Activated CD4-positive, alpha-beta T cell treated with anti-CD3 and anti-CD28 coated beads, Interleukin-10, Interleukin-2, amounts not matched to agents 100 ng/mL and 50 ng/mL, durations not matched to agents 16 hours and 8 hours (primary cell): ENCODE results near the gene WIPF1.

ENCODE experiments used
- DNase-seq: peaks from one replicate; pipeline ENCODE4 v3.0.0-alpha.2; 2020

Gene WIPF1

DNA sequence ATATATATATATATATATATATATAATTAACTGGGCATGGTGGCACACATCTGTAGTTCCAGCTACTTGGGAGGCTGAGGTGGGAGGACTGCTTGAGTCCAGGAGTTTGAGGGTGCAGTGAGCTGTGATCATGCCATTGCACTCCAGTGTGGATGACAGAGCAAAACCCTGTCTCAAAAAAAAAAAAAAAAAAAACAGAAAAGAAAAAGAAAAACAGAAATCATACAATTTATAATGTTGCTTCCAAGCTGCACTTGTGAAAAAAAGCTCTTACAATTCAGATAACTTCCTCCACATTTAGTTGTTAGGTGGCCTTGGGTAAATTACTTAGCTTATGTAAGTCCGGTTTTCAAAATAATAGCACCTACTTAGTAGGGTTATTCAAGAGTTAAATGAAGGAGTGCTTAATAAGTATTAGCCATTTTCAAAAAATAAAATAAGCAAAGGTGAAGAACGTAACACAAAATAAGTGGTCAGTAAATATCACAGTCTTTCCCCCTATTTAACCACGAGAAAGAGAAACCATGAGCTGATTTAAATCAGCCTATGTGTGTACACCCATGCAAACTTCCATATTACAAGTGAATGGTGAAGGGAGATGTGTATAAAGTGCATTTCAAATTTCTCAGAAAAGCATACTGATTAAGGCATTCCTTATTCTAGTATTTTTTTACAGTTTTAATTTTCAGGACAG is 2.3 kb downstream of the WIPF1 start:
- DNase-seq: peak; percentile 50

DNA sequence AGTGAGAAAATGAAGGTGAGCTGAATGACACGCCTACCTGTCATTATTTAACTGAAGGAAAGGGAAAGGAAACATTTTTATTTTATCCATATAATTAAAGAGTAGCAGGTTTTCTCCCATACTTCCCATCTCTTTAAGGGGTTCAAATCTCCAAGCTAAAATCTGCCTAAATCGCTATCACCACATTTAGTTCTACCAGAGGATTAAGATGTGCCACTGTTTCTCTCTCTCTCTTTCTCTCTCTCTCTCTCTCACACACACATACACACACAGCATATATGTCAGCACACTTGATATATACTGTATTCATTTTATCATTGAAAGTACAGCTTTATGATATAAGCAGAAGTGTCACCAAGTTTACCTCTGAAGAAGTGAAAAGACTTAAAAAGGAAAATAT is 3.1 kb downstream of the WIPF1 start:
- no peak for DNase-seq

DNA sequence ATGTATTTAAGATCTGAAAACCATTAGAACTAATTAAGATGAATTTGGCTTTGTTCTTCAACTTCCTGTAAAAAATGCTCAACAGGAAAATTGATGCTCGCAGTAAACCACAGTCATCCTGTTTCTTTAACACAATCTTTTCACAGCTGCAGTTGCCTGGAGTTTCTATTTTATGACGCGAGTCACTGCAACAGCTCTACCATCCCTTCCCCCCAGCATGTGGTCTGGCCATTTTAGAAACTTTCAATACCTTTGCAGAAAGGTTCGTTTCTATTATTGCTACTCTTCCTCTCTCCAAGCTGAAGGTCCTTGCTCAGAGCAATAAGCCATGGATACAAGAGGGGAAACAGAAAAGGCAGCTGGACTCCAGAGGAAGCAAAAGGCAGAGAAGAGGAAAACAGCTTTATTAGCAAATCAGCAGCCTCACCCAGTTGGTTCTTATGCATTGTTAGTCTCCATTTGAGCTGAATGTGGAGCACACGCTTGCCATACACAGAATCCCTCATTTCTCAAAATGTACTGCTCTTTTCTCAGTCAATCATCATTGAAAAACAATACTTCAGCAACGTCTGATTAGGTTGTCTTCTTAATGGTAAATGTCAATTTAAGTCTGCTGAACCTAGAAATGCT is 3.9 kb downstream of the WIPF1 start:
- DNase-seq: peak; percentile 92

DNA sequence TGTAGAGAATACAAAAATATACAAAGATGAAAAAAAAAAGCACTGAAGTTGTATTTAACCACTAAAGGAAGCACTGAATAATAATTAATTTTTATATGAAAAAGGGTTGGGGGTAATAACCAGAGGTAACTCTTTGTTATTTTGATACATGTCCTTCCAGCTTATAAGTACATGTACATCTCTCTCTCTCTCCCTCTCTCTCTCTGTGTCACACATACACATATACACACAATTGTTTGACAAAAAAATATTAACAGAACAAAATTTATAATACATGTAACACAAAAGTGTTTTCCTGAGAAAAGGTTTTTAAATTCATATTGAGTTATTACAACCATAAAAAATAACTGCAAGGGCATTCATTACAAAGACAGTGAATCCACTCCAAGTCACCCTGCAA is 4.6 kb downstream of the WIPF1 start:
- no peak for DNase-seq

DNA sequence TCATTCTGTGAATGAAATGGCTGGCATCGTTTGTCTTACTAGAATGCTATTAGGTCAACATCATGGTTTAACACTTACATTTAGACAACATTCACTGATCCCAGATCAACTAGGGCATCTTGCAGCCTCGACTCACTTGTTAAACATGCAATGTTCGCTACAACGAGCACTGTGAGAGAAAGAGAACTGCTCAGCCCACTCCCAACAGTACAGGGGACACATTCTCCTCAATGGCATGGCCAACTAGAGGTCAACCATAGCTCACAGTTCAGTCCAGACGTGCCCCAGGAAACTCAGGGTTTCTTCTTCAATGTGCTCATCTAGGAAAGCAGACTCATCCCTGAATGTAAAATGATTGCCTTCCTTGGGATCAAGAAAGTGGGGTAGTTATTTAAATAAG is 5.9 kb downstream of the WIPF1 start:
- no peak for DNase-seq

DNA sequence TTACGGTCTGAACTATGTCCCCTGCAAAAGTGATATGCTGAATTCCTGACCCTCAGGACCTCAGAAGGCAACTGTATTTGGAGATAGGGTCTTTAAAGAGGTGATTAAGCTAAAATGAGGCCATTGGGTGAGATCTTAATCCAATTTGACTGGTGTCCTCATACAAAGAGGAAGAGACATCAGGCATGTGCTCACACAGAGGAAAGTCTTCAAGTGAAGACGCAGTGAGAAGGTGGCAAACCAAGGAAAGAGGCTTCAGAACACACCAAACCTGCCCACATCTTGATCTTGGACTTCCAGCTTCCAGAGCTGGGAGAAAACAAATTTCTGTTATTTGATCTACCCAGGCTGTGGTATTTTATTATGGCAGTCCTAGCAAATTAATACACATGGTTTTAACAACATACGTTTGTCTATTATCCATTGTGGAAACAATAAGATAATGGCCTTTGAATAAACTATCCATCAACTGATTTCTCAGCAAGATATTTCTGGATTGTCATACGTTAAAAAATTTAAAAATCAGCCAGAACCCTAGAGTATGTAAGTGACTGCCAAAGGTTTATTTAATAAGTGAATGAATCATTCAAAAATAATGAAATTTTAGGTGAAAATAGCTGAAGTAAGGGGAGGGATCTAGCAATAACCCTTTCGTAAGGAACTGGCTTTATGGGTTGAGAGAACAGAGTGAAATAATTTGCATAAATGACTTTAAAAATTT is 6.5 kb downstream of the WIPF1 start:
- DNase-seq: no peak

DNA sequence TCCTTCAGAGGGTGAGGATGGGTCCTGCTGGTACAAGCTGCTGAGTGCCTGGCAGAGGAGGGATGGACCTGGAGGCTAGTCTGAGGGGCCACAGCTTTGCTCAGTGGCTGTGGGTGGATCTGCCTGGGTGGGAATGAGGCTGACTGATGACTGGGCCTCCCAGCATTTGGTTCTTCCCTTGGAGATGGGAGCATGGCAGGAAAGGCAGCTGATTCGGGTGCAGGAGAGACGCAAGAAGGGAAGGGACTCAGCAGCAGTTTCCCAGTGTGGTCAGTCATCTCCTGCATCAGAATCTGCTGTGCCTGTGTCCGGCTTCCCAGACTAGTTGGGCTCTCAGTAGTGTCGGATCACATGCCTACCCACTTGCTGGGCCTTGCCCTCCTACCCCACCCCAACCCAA is 7.3 kb downstream of the WIPF1 start:
- no peak for DNase-seq

DNA sequence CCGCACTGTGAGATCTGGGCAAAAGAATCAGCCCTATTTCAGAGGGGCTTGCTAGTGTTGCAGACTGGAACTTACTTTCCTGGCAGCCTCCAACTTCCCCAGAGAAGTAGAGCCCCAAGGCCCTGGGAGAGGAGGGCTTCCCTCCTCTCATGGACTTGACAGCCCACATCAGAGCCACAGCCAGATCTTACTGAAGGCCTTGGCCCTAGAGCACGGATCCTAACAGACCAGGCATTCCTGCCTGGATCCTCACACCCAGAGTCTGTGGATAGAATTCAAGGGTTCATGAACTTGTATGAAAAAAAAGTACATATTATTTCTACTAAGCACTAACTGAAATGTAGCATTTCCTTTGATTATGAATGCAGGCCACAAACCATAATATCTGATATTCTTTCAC is 8.3 kb downstream of the WIPF1 start:
- no peak for DNase-seq

DNA sequence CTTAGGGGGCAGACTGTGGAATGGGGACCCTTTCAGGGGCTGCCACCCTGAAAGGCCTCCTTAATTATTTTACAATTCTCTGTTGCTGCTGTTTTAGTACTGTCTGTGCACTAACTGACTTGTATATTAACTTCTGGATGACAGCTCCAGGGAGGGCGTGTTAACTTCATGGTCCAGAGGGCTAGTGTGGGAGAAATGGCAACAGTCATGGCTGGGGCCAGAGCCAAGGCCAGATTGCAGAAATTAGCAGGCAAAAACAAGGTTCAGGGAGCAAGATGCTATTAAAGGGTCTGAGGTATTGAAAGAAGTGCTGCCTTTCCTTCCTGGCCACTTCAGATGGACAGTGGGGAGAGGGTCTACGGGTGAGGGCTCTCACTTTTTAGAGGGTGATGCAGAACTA is 9.1 kb downstream of the WIPF1 start:
- no peak for DNase-seq

DNA sequence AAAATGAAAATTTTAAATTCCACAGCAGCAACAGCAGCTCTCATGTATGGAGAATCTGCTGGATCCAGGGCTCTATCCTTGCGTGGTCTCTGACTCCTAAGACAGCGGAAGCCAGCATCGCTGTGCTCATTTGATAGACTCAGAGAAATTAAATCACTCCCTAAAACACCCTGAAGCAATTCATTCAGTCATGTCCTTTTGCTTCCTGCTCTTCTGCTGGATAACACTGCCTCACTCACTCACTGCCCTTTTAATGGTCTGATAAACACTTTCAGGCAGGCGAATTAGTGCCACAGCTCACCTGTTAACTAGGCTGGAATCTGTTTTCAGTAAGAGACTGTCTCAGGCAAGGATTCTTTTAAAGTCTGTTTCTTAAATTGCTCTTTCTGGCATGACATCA is 10.0 kb downstream of the WIPF1 start:
- DNase-seq: no peak

DNA sequence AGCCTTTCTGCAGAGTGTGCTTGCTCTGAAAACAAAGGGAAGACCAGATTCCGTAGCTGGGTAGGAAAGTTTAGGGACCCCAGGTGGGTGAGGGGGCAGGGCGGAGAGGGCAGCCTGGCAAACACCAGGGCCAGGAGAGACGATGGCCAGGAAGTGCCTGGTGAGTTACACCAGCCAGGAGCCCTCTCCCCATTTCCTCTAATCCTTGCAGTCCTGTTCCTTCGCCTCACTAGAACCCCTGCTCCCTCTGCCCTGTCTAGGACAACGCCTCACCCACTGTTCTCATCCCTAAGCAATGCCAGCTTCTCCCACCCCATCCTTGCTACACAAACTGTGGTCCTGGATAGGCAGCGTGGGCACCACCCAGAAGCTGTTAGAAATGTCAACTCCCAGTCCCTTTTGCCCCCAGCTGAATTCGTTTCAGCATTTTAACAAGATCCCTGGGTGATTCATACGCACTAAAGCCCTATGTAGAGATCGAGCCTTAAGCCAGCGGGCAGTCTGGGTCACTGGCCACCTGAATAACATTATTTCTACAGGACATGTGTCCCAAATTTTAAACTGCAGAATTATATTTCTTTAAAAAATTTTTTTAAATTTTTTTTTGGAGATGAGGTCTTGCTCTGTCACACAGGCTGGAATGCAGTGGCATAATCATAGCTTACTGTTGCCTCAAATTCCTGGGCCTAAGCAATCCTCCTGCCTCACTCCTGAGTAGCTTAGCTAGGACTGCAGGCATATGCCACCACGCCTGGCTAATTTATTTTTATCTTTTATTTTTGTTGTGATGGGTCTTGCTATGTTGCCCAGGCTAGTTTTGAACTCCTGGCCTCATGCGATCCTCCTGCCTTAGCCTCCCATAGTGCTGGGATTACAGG is 10.9 kb downstream of the WIPF1 start:
- no peak for DNase-seq

DNA sequence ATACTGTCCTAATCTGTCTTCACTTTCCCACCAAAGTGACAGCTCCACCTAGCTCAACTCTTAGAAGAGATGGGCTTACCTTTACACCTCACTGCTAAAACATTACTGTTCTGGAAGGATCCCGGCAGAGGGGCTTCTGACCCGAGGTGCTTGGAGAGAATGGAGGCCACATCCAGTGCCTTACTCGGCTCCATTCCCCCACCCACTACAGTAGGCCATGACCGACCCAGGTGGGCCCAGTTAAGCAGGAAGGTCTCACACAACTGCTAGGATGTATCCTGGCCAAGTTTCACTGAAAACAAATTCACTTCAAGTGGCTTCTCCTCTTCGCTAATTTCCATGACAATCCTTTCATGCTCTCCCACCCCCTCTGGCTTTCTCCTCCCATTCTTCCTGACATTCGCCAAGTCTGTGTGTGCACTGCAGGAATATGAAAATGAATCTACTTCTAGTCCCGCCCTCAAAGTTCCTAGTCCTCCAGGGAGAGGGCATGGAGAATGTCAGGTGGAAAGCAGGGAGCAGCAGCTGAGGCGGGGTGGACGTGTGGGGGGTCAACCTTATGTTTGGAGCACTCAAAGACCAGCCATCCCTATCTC is 11.8 kb downstream of the WIPF1 start:
- no peak for DNase-seq

DNA sequence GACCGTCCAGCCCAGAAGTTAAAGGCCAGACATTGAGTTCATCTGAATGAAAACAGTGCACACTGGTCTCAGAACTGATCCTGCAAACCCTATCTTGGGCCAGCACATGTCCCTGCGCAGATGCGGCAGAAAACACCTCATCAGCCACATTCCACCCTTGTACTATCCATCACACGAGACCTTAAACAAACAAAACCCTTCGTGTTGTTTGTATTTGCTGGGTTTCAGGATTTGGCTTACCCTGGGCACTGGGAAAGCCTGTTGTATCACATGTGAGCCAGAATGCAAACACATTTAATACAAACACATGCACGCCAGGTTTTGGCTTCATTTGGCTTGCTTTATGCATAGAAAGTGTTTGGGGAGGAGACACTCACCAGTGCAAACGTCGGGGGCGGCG is 12.5 kb downstream of the WIPF1 start:
- no peak for DNase-seq

DNA sequence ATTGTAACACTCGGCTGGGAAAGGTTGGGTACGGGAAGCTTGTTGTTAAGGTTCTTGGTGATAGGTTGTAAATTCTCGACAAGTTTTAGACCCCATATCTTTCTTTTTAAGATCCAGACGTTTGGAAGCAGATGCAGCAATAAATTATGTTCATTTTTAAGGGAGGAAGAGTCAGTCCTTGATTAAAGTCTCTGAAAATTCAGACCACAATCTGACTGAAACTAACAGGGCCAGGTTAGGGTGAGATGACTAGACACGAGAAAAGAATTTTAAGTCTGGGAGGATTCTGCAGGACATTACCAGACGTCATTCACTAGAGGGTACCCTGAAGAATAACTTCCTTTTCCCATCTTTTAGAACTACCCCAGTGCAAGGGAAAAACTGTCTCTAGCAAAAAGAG is 16.1 kb downstream of the WIPF1 start:
- peak; percentile 45 for DNase-seq

DNA sequence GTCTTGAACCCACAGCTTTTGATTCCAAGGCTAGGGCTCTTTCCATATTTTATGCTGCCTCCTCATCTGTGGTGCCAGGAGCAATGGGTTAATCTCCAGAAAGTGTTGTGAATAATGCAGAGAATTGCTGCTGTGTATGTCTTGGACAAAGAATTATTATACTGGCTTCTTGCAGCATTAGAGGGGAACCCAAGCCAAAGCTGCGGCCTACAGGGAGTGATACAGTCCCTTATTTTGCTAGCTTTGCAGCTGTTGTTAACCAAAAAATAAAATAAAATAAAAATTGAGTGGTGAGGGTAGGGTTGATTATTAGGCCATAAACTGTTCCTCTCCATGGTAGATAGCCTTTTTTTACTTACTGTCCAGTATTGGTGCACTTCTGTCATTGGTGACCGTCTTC is 16.7 kb downstream of the WIPF1 start:
- DNase-seq: no peak

DNA sequence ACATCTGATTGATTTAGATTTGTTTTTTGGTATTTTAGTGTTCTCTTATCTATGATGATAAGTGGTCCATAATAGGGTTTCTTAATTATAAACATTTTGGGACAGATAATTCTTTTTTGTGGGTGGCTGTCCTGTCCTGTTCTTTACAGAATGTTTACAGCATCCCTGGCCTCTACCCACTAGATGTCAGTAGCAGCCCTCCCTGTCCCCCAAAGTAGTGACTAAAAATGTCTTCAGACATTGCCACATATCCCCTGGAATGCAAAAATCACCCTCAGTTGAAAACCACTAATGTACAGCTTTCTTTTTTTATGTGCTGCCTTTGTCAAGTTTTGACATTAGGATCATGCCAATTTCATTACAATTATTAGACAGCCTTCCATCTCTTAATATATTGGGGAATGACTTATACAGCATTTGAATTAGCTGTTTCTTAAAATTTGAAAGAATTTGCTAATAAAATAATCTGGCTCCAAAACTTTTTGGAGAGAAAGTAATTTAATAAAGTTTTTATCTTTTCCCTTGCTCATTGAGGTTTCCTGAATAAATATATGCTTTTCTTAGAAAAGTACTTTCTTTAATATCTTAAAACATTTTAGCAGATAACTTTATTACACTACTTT is 19.5 kb downstream of the WIPF1 start:
- DNase-seq: peak; percentile 77

DNA sequence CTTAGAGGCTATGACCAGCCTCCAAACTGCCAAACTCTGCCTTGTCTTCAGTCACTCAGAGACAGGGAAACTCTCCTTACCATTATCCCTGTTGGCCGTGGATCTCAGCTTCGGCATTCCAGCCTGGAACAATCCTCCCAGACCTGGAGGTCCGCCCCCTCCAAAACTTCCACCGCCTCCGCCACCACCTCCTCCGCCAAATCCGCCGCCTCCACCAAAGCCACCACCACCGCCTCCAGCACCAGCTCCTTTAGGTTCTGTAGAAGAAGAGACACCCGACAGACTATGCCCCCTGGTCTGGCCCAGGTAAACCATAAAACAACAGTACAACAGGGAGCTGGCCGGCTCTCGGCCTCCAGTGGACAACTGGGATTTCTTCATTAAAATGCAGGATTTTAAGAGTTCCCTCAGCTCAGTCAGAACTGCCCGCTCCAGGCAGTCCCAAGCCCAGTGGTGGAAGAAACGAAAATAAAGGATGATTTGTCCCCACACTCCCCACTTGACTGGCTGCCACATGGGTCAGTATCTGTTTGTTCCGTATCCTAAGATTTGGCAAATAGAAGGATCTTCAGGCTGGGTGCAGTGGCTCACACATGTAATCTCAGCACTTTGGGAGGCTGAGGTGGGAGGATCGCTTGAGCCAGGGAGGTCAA is 22.4 kb downstream of the WIPF1 start:
- DNase-seq: no peak

DNA sequence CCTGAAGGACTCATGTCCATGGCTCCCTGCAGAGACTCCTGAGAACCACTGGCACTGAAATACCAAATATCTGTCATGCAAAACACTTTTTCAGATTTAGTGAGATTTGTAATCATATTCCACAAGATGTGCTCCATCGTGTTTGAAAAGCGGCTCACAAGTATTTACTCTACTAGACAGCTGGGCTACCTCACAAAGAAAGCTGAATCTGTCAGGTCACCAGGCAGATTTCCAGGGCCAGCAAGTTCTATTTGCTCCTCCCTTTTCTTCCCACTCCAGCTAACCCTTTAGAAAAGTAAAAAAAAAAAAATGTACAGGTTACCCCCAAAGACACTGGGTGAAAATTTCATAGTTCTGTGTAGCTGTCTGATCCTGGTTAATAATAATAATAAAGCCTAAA is 22.9 kb downstream of the WIPF1 start:
- DNase-seq: no peak

DNA sequence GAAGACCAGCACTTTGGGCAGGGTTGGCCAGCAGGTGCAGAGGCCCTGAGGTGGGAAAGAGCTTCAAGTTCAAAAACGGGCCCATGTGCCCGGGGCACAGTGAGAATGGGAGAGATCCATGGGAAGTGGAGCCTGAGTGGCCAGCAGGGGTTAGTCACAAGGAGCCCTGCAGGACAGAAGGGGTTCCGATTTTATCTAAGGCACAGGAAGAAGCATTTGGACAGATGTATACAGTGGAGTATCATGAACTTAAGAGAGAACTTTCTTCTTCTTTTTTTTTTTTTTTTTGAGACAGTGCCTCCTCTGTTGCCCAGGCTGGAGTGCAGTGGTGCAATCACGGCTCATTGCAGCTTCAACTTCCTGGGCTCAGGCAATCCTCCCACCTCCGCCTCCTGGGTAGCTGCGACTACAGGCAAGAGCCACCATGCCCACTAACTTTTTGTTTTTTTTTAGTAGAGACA is 24.0 kb downstream of the WIPF1 start:
- DNase-seq: peak; percentile 54

DNA sequence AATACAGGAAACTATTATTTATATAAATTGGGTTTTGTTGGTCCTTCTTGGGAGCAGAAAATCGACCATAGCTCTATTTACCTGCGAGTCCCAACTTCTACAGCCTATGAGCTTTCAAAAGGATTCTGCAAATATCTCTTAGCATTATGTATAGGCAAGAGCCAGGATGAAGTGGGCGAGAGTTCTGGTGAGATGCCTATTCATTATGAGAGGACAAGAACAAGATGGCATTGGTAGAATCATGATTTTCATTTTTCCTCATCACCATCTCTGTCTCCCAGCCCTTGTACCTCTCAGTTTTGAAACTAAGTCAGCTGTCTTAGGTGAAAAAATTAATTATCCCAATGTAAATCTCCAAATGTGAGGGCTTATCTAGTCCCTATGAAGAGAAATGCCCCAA is 25.0 kb downstream of the WIPF1 start:
- peak; percentile 80 for DNase-seq

DNA sequence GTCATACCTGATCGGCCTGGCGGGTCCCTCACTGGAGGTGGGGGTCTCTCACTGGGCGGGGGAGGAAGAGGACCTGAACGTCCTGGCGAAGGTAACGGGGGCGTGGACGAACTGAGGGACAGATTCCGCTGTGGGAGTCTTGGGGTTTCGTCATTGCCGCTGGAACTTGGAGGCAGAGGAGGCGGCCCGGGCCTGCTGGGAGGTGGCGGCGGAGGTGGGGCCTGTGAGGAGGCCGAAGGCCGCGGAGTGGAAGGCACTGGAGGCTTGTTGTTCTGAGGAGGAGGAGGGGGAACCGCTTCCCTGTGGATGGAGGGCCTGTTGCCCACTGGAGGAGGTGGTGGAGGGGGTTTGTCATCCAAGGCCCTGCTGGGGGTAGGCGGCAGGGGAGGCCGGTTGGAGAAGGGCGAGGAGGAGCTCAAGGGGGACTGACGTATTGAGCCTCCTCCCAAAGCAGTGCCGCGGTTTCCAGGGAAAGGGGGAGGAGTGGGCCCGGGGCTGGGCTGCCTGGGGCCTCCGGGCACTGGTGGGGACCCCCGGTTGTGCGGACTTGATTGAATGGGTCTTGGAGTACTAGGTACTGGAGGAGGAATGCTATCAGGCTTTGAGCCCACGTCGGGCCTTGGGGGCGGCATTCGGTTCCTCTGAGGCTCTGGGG is 25.8 kb downstream of the WIPF1 start:
- no peak for DNase-seq
